ENCODE results near the gene ACTR8.

Gene ACTR8

DNA sequence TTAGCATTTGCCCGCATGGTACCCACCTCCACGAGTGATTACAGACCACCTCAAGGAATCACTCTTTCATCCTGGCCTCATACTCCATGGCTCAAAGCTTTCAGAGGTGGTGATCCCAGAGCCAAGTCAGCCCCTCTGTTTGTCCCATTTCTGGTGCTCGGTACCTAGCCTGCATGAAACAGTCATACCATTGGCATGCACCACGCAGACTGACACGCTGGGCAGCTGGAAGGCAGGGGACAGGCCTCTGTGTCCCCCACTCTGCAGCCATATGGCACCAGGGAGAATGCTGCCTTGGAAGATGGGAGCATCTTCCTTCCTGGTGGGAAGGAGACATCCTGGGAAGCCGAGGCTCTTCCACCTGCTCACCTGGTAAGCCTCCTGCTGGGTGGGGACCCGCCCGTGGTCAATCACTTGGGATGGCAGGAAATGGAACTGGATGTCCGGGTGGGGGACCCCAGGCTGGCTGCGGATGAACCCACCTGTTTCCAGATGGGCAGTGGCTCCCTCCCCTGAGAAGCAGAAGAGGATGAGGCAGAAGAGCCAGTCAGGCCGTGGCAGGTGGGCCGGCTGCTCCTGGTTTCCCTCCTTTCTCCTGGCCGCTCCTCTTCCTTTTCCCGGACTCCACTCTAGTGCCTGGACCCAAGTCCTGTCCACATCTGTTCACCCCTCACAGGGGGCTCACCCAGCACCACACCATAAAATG is 62.6 kb downstream of the ACTR8 start:
- no peak for TF ChIP-seq GATA2 (IDR thresholded peaks at IDR 0.05; ENCODE audit: low read depth, low read length)
- TF ChIP-seq GATA3 (IDR thresholded peaks at IDR 0.05; ENCODE audit: low read depth, low read length) = no peak

- TF ChIP-seq GATA3 (IDR thresholded peaks at IDR 0.05; ENCODE audit: low read depth, low read length) (no peak), GATA2 (IDR thresholded peaks at IDR 0.05; ENCODE audit: low read depth, low read length) (no peak)
These were observed 63.5 kb downstream of the ACTR8 start for GRCh38 chr3:53818221-53819162.

GRCh38 chr3:53817809-53818208 is 64.1 kb downstream of the ACTR8 start:
- no peak for TF ChIP-seq GATA3 (IDR thresholded peaks at IDR 0.05; ENCODE audit: low read depth, low read length)
- TF ChIP-seq GATA2 (IDR thresholded peaks at IDR 0.05; ENCODE audit: low read depth, low read length) = no peak

DNA sequence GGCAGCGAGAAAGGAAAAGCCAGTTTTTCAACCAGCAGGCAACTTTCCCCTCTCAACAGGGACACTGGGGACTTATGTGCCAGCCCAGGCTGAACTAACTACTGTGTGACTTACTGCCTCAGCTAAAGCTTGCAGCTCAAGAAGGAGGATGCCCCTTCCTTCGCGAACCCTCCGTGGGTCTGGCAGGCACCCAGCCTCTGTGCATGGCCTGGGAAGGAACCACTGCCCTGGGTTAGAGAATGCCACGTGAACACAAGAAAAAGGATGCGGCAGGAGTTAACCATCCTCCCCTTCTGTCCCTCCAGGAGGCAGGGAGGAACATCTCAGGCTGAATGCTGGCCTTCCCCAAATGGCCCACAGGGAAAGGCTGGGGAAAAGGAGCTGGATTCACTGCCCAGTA is 64.7 kb downstream of the ACTR8 start:
- no peak for TF ChIP-seq GATA3 (IDR thresholded peaks at IDR 0.05; ENCODE audit: low read depth, low read length)
- TF ChIP-seq GATA2 (IDR thresholded peaks at IDR 0.05; ENCODE audit: low read depth, low read length) = no peak

All from SH-SY5Y (cell line).